GM23338 (cell line): ENCODE data around the gene OTULINL. TPM values are rescaled to one million over a fixed set of nuclear protein-coding genes. Genes with fewer than 3 reads are reported as not detected.

Source experiments
- CREB1 ChIP-seq: fragments of 250-450 bp; sonication (Bioruptor Pico); IDR thresholded peaks from 2 replicates; pipeline ENCODE4 v1.5.0; 2020; ENCODE audit warnings: low read depth, mild to moderate bottlenecking, moderate library complexity
- CTCF ChIP-seq, 2 experiments: fragments of 200-600 bp in 1 of 2; sonication (generic) in 1 of 2; conservative IDR thresholded peaks; 2 replicates each; pipeline versions ENCODE4 v1.5.1 to v1.6.1; 2016 to 2017; ENCODE audit warnings: antibody characterized with exemption in 2 of 2, low read depth in 2 of 2, mild to moderate bottlenecking in 2 of 2, moderate library complexity in 1 of 2
- ETS1 ChIP-seq: IDR thresholded peaks from 2 replicates; pipeline ENCODE4 v1.6.1; 2016; ENCODE audit warnings: antibody characterized with exemption
- EZH2 ChIP-seq: fragments of 200-600 bp; sonication (generic); IDR thresholded peaks from one replicate; pipeline ENCODE4 v1.8.0; 2017; ENCODE audit warnings: antibody characterized with exemption, mild to moderate bottlenecking, low read depth; ENCODE audit not compliant: unreplicated experiment
- EZH2phosphoT487 ChIP-seq: fragments of 200-600 bp; sonication (generic); IDR thresholded peaks from one replicate; pipeline ENCODE4 v1.8.1; 2018; ENCODE audit warnings: antibody characterized with exemption; ENCODE audit not compliant: unreplicated experiment
- JUNB ChIP-seq: IDR thresholded peaks from one replicate; pipeline ENCODE4 v1.6.1; 2016; ENCODE audit warnings: antibody characterized with exemption; ENCODE audit not compliant: unreplicated experiment
- NANOG ChIP-seq: IDR thresholded peaks from 2 replicates; pipeline ENCODE4 v1.6.1; 2016; ENCODE audit warnings: antibody characterized with exemption, borderline replicate concordance
- POLR2AphosphoS5 ChIP-seq: IDR thresholded peaks from 2 replicates; pipeline ENCODE4 v1.6.1; 2016; ENCODE audit warnings: antibody characterized with exemption, low read depth
- STAT1 ChIP-seq: IDR thresholded peaks from one replicate; pipeline ENCODE4 v1.6.1; 2016; ENCODE audit warnings: antibody characterized with exemption; ENCODE audit not compliant: unreplicated experiment
- ZNF114 ChIP-seq: fragments of 250-450 bp; sonication (Bioruptor Pico); IDR thresholded peaks from 2 replicates; pipeline ENCODE4 v1.5.0; 2020; ENCODE audit warnings: mild to moderate bottlenecking, moderate library complexity
- ZNF462 ChIP-seq: fragments of 250-450 bp; sonication (Bioruptor Pico); IDR thresholded peaks from 2 replicates; pipeline ENCODE4 v1.5.0; 2020; ENCODE audit warnings: mild to moderate bottlenecking, moderate library complexity
- polyA plus RNA-seq: library from polyadenylated mRNA; unstranded; fragments of >200 nt; fragmentation: Nextera tagmentation; extraction: Ambion mirVana; gene quantifications from 2 replicates; pipeline ENCODE4 v1.2.1, GENCODE V29; 2016
- total RNA-seq: library from RNA; depleted of rRNA; stranded (reverse); fragments of >200 nt; shearing (Covaris generic); gene quantifications from 2 replicates; pipeline ENCODE4 v1.2.3, GENCODE V29; 2014

OTULINL gene
- total and polyA plus RNA-seq, 2 experiments from 2014 or later, result 6.3 to 7.6 TPM

GRCh38 chr5:14656898-14657297 lies 75.3 kb downstream of the OTULINL start (continued):
- TF ChIP-seq ZNF462 (CRISPR knock-in tag), result no peak
- TF ChIP-seq ETS1, result no peak
- TF ChIP-seq ZNF114 (CRISPR knock-in tag), result no peak
- no peak for TF ChIP-seq NANOG
- TF ChIP-seq POLR2AphosphoS5, result no peak
- TF ChIP-seq CREB1 (CRISPR knock-in tag), result no peak
- no peak for TF ChIP-seq EZH2
- TF ChIP-seq CTCF (conservative IDR thresholded peaks at IDR 0.05; ENCODE audit: low read depth in 2 of 2), result no peak
- no peak for TF ChIP-seq EZH2phosphoT487
- no peak for TF ChIP-seq JUNB
- TF ChIP-seq STAT1, result no peak
